ENCODE results near the gene ATG4C.

The ATG4C gene

DNA sequence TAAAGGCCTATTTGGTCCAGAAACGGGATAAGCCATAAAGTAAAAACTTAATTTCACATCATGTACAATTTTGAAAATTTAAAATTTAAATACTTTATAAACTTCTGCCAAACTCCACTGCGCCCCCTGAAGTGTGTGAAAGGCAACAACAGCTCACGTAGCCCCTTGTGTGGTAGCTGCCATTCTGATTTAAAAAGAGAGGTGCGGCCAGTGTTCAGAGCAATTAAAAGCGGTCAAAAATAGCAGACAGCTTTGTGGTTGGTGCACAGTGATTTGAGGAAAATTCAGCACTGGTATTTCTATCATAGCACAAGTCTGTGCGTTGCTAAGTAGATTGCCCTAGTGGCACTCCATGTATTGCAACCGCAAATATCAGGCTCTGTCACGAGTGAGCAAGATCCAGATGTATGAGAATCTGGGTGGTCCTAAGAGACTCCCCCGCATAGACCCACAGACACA is 122.5 kb downstream of the ATG4C start:
- no peak for DNase-seq

GRCh38 chr1:62908168-62908695 is 124.3 kb downstream of the ATG4C start:
- no peak for DNase-seq

GRCh38 chr1:62912028-62912638 is 128.2 kb downstream of the ATG4C start:
- no peak for DNase-seq
